Ascending aorta (tissue), 2 donors: ENCODE measurements around the gene LRIT2. TPM values are rescaled to one million over a fixed set of nuclear protein-coding genes. Genes with fewer than 3 reads are reported as not detected.
A peak's percentile ranks its signal among the peaks of the same experiment; 100 is the strongest.

Source experiments
- DNase-seq, 2 donors: peaks; one replicate each; pipeline ENCODE4 v3.0.0-alpha.2; 2019; ENCODE audit warnings: low spot score in 2 of 2
- H3K27ac ChIP-seq, 2 donors: fragments of 200-600 bp; sonication (generic); one replicate each; pipeline ENCODE4 v1.5.1; 2016 to 2017; ENCODE audit warnings: mild to moderate bottlenecking in 1 of 2
- H3K27me3 ChIP-seq: fragments of 200-600 bp; sonication (generic); one replicate; pipeline ENCODE4 v1.5.1; 2017
- H3K36me3 ChIP-seq, 2 donors: fragments of 200-600 bp; sonication (generic); one replicate each; pipeline ENCODE4 v1.5.1; 2016
- H3K4me1 ChIP-seq, 2 donors: fragments of 200-600 bp; sonication (generic); one replicate each; pipeline ENCODE4 v1.5.1; 2016 to 2017; ENCODE audit warnings: mild to moderate bottlenecking in 1 of 2
- H3K4me3 ChIP-seq, 2 donors: fragments of 200-600 bp; sonication (generic); one replicate each; pipeline ENCODE4 v1.5.1; 2016 to 2017; ENCODE audit warnings: mild to moderate bottlenecking in 1 of 2
- H3K9me3 ChIP-seq, 2 donors: fragments of 200-600 bp; sonication (generic); one replicate each; pipeline ENCODE4 v1.5.1; 2016
- CTCF ChIP-seq, 3 experiments: fragments of 200-600 bp in 2 of 3; fragments of 450-650 bp in 1 of 3; sonication (generic) in 2 of 3; IDR thresholded peaks; one replicate each; pipeline ENCODE4 v1.5.1; 2016 to 2019; ENCODE audit warnings: antibody characterized with exemption in 3 of 3, mild to moderate bottlenecking in 1 of 3, moderate library complexity in 1 of 3
- intact Hi-C: fragments of 100-400 bp; cut with DNase I; formaldehyde crosslinking; loops from one replicate; pipeline ENCODE4 v1.15.1; 2023
- total RNA-seq: library from RNA; depleted of rRNA; stranded (reverse); fragments of >200 nt; gene quantifications from one replicate; pipeline ENCODE4 v1.1.0, GENCODE V29; 2016

Gene LRIT2
- total RNA-seq, 1 donor from 2014 or later = not detected

GRCh38 chr10:84265418-84265817 lies 40.1 kb upstream of the LRIT2 start:
- no peak overlapping the region for H3K4me3 ChIP-seq
- H3K9me3 ChIP-seq = no peaks in the 10 kb centered on the region
- TF ChIP-seq CTCF (IDR thresholded peaks at IDR 0.05) = no peak
- peaks cover 4% of the 10 kb centered on the region for H3K27me3 ChIP-seq
- H3K4me1 ChIP-seq = no peaks in the 10 kb centered on the region
- no peaks in the 10 kb centered on the region for H3K36me3 ChIP-seq
- no peak for DNase-seq
- intact Hi-C loops = loop anchor here (5.0 kb wide), 1 partner anchor 87 kb away; no protein-coding TSS in a partner anchor
- no peak overlapping the region for H3K27ac ChIP-seq

GRCh38 chr10:84264611-84265141 lies 39.3 kb upstream of the LRIT2 start:
- intact Hi-C loops = loop anchor here (1.0 to 5.0 kb wide), 3 partner anchors 88 to 273 kb away; no protein-coding TSS in a partner anchor
- Histone ChIP-seq H3K4me3 (no peak overlapping the region), H3K36me3 (no peaks in the 10 kb centered on the region), H3K4me1 (no peaks in the 10 kb centered on the region), H3K9me3 (no peaks in the 10 kb centered on the region), H3K27me3 (peaks cover 4% of the 10 kb centered on the region), H3K27ac (no peak overlapping the region)
- DNase-seq = peak in 1 of 2 donors; percentile 76
- TF ChIP-seq CTCF (IDR thresholded peaks at IDR 0.05) = peak; percentile 76 to 95 (median 92)

- intact Hi-C loops = loop anchor here (1.0 kb wide), 2 partner anchors 112 to 274 kb away; no protein-coding TSS in a partner anchor
- no peak for TF ChIP-seq CTCF (IDR thresholded peaks at IDR 0.05)
- no peak for DNase-seq
- Histone ChIP-seq H3K4me1 (no peaks in the 10 kb centered on the region), H3K4me3 (no peak overlapping the region), H3K9me3 (no peaks in the 10 kb centered on the region), H3K27me3 (peaks cover 4% of the 10 kb centered on the region), H3K27ac (no peak overlapping the region), H3K36me3 (no peaks in the 10 kb centered on the region)
Measured at GRCh38 chr10:84263716-84264115, 38.4 kb upstream of the LRIT2 start.

- no peaks in the 10 kb centered on the region for H3K36me3 ChIP-seq
- H3K4me3 ChIP-seq = no peak overlapping the region
- H3K27ac ChIP-seq = no peak overlapping the region
- no peak for TF ChIP-seq CTCF (IDR thresholded peaks at IDR 0.05)
- no peak for DNase-seq
- no peaks in the 10 kb centered on the region for H3K4me1 ChIP-seq
- H3K9me3 ChIP-seq = no peaks in the 10 kb centered on the region
- peaks cover 4% of the 10 kb centered on the region for H3K27me3 ChIP-seq
- intact Hi-C loops = no loop called here
Measured at GRCh38 chr10:84262190-84262956, 37.0 kb upstream of the LRIT2 start.

GRCh38 chr10:84261236-84261915 lies 36.0 kb upstream of the LRIT2 start:
- Histone ChIP-seq H3K9me3 (no peaks in the 10 kb centered on the region), H3K4me1 (no peaks in the 10 kb centered on the region), H3K4me3 (no peak overlapping the region), H3K27ac (no peak overlapping the region), H3K36me3 (no peaks in the 10 kb centered on the region), H3K27me3 (peaks cover 4% of the 10 kb centered on the region)
- intact Hi-C loops = no loop called here
- no peak for DNase-seq
- TF ChIP-seq CTCF (IDR thresholded peaks at IDR 0.05) = no peak
